Left lung (tissue), 10 donors: ENCODE measurements around the gene PRAF2. TPM values are rescaled to one million over a fixed set of nuclear protein-coding genes. Genes with fewer than 3 reads are reported as not detected.

Source experiments
- ATAC-seq: fragments of 200-7000 bp; cut with Tn5 transposase; one replicate; pipeline ENCODE4 v1.9.1; 2020; ENCODE audit warnings: moderate library complexity
- DNase-seq, 4 donors: peaks; one replicate each; pipeline ENCODE4 v3.0.0-alpha.2; 2013 to 2020
- H3K27ac ChIP-seq, 2 donors: fragments of 200-600 bp; sonication (generic) in 1 of 2; one replicate each; pipeline versions ENCODE4 v1.5.0 to v1.8.0; 2020 to 2021
- H3K27me3 ChIP-seq, 2 donors: fragments of 200-600 bp; sonication (generic) in 1 of 2; one replicate each; pipeline versions ENCODE4 v1.5.0 to v1.8.0; 2020 to 2021
- H3K36me3 ChIP-seq, 2 donors: fragments of 200-600 bp; sonication (generic) in 1 of 2; one replicate each; pipeline versions ENCODE4 v1.5.0 to v1.8.0; 2020 to 2021
- H3K4me1 ChIP-seq, 2 donors: fragments of 200-600 bp; one replicate each; pipeline ENCODE4 v1.8.0; 2021
- H3K4me3 ChIP-seq, 2 donors: fragments of 200-600 bp; sonication (generic) in 1 of 2; one replicate each; pipeline versions ENCODE4 v1.5.0 to v1.8.0; 2020 to 2021; ENCODE audit warnings: mild to moderate bottlenecking in 1 of 2
- H3K9me3 ChIP-seq, 2 donors: fragments of 200-600 bp; sonication (generic) in 1 of 2; one replicate each; pipeline versions ENCODE4 v1.5.0 to v1.8.0; 2020 to 2021
- intact Hi-C, 2 donors: fragments of 100-400 bp; cut with DNase I; formaldehyde crosslinking; loops; one replicate each; pipeline versions ENCODE4 v1.11.2 to v1.14.2; 2022
- polyA plus RNA-seq, 6 donors: library from polyadenylated mRNA; unstranded; fragments of 120-200 nt; gene quantifications; one replicate each; pipeline ENCODE4 v1.2.1, GENCODE V29; 2013; ENCODE audit not compliant: insufficient read length in 6 of 6
- total RNA-seq, 2 donors: library from RNA; stranded (reverse); fragmentation: NEBNext Ultra II Directional; extraction: Animal tissue kit (Norgen Biotek cat#: 25700); gene quantifications; one replicate each; pipeline ENCODE4 v1.2.1, GENCODE V29; 2021
- TF ChIP-seq, protein P1 (sequence below), 2 donors: fragments of 200-600 bp; sonication (generic) in 1 of 2; IDR thresholded peaks; one replicate each; pipeline versions ENCODE4 v1.5.0 to v1.8.0; 2021; ENCODE audit warnings: antibody characterized with exemption in 2 of 2
- donor health status: DM: no; HTN: yes; CAD: no.
- donor health status: DM: no; HTN: no; CAD: no.

Gene PRAF2
- total and polyA plus RNA-seq, 8 donors: 26.6 to 40.0 (median 33.8) TPM

GRCh38 chrX:49054073-49054762 lies 19.6 kb downstream of the PRAF2 start:
- Histone ChIP-seq H3K9me3 (no peaks in the 10 kb centered on the region), H3K36me3 (no peaks in the 10 kb centered on the region), H3K27me3 (no peaks in the 10 kb centered on the region), H3K4me1 (no peaks in the 10 kb centered on the region), H3K4me3 (peak overlapping the region; percentile 44 to 47), H3K27ac (peak overlapping the region; percentile 48 to 83)
- TF ChIP-seq, protein P1, sequence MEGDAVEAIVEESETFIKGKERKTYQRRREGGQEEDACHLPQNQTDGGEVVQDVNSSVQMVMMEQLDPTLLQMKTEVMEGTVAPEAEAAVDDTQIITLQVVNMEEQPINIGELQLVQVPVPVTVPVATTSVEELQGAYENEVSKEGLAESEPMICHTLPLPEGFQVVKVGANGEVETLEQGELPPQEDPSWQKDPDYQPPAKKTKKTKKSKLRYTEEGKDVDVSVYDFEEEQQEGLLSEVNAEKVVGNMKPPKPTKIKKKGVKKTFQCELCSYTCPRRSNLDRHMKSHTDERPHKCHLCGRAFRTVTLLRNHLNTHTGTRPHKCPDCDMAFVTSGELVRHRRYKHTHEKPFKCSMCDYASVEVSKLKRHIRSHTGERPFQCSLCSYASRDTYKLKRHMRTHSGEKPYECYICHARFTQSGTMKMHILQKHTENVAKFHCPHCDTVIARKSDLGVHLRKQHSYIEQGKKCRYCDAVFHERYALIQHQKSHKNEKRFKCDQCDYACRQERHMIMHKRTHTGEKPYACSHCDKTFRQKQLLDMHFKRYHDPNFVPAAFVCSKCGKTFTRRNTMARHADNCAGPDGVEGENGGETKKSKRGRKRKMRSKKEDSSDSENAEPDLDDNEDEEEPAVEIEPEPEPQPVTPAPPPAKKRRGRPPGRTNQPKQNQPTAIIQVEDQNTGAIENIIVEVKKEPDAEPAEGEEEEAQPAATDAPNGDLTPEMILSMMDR (IDR thresholded peaks at IDR 0.05): no peak
- ATAC-seq (no peak), DNase-seq (no peak)
- intact Hi-C loops: no loop called here

GRCh38 chrX:49053223-49054072 lies 20.4 kb downstream of the PRAF2 start:
- Histone ChIP-seq H3K36me3 (no peaks in the 10 kb centered on the region), H3K4me1 (no peaks in the 10 kb centered on the region), H3K27me3 (no peaks in the 10 kb centered on the region), H3K27ac (peak overlapping the region; percentile 48 to 83), H3K9me3 (no peaks in the 10 kb centered on the region), H3K4me3 (peak overlapping the region; percentile 44 to 47)
- peak; percentile 50 to 85 (median 71) for DNase-seq
- intact Hi-C loops: no loop called here
- TF ChIP-seq, protein P1 (IDR thresholded peaks at IDR 0.05): no peak
- peak; percentile 83 for ATAC-seq

DNA sequence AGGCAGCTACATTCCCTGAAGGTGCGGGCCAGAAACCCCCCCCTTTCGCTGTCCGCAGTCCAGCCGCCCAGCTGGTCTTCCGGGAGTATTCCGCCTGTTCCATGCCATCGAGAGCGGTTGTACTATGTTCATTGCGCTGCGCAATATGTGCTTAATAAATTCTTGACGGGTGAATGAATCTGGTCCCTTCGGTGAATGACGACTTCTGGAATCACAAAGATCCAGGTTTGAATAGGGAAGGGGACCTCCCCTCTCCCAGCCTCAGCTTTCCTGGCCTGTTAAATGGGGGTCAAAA lies 29.9 kb downstream of the PRAF2 start:
- ATAC-seq (no peak), DNase-seq (no peak)
- TF ChIP-seq, protein P1 (IDR thresholded peaks at IDR 0.05): no peak
- Histone ChIP-seq H3K27me3 (no peaks in the 10 kb centered on the region), H3K4me1 (peaks cover 11 to 19% of the 10 kb centered on the region in 2 donors), H3K9me3 (no peaks in the 10 kb centered on the region), H3K4me3 (peak overlapping the region in 1 of 2 donors; percentile 7), H3K36me3 (peaks cover 0 to 5% of the 10 kb centered on the region in 2 donors), H3K27ac (peak overlapping the region; percentile 48 to 82)
- intact Hi-C loops: no loop called here

DNA sequence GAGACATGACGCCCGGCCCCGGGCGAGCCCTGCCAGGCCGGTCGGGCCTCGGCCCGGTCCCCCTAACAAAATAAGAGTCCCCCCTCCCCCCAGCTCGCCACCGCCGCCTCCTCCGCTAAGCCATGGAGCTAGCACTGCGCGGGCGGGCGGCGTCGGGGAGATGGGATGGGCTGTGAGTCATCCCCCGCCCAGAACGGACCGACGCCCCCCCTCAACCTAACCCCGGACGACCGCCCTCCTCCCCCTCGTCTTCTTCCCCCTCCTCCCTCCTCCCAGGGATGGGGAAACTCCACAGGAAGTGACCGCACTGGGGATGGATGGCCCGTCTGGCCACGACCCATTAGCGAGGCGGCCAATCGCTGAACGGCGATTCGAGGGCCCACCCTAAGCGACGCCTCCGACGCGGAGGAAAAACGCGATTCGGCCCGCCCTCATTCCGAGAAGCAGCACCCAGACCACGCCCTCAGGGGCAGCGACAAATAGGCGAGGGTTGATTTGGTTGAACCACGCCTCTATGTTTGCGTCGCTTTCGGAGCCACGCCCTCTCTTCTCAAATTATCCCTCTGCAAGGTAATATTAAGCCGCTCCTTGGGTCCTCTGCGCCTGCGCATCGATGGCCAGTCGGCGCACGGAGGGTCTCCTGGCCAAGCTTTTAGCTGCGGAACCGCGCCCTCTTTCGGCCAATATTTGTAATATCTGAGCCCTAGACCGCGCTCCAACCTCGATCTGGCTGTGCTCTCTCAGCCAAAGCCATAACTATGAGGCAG lies 30.4 kb downstream of the PRAF2 start, which contains the start of gene TFE3:
Gene TFE3 (minus strand): TSS at position 138 of the 767 bp plus-strand sequence. CDS start 131 bp downstream, at position 7.
- intact Hi-C loops: no loop called here
- ATAC-seq: peak; percentile 87
- peak within 1 kb of the TSS; percentile 57 to 70 for H3K4me3 ChIP-seq
- H3K9me3 ChIP-seq: no peaks in the 10 kb centered on the region
- DNase-seq: peak; percentile 94 to 98 (median 96)
- no peaks in the 10 kb centered on the region for H3K27me3 ChIP-seq
- peak within 1 kb of the TSS; percentile 93 to 96 for H3K27ac ChIP-seq
- H3K4me1 ChIP-seq: peaks cover 11 to 25% of the 10 kb centered on the region in 2 donors
- peaks cover 0 to 11% of the 10 kb centered on the region in 2 donors for H3K36me3 ChIP-seq
- TF ChIP-seq, protein P1 (IDR thresholded peaks at IDR 0.05): peak; percentile 29 to 47
